Cardiac fibroblast (primary cell): ENCODE results near the gene NBPF8.
A peak's percentile ranks its signal among the peaks of the same experiment; 100 is the strongest.
"Not testable (repeated sequence)": the region's sequence is repeated elsewhere in the genome, so short reads cannot be mapped to it uniquely, and the experiment has no call there.

Experiments used
- DNase-seq, 2 donors: peaks; one replicate each; pipeline versions ENCODE4 v3.0.0 to v3.0.0-alpha.2; 2010; ENCODE audit warnings: low read depth in 2 of 2
- H3K4me3 ChIP-seq, 2 donors: replicated peaks in 1 of 2; 1 replicate in 1 of 2; 2 replicates in 1 of 2; pipeline ENCODE4 v1.5.1; 2011; ENCODE audit warnings: low read depth in 2 of 2, low read length in 2 of 2, mild to moderate bottlenecking in 2 of 2, moderate library complexity in 1 of 2

The NBPF8 gene, protein sequence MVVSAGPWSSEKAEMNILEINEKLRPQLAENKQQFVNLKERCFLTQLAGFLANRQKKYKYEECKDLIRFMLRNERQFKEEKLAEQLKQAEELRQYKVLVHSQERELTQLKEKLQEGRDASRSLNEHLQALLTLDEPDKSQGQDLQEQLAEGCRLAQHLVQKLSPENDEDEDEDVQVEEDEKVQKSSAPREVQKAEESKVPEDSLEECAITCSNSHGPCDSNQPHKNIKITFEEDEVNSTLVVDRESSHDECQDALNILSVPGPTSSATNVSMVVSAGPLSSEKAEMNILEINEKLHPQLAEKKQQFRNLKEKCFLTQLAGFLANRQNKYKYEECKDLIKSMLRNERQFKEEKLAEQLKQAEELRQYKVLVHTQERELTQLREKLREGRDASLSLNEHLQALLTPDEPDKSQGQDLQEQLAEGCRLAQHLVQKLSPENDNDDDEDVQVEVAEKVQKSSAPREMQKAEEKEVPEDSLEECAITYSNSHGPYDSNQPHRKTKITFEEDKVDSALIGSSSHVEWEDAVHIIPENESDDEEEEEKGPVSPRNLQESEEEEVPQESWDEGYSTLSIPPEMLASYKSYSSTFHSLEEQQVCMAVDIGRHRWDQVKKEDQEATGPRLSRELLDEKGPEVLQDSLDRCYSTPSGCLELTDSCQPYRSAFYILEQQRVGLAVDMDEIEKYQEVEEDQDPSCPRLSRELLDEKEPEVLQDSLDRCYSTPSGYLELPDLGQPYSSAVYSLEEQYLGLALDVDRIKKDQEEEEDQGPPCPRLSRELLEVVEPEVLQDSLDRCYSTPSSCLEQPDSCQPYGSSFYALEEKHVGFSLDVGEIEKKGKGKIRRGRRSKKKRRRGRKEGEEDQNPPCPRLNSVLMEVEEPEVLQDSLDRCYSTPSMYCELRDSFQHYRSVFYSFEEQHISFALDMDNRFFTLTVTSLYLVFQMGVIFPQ

DNA sequence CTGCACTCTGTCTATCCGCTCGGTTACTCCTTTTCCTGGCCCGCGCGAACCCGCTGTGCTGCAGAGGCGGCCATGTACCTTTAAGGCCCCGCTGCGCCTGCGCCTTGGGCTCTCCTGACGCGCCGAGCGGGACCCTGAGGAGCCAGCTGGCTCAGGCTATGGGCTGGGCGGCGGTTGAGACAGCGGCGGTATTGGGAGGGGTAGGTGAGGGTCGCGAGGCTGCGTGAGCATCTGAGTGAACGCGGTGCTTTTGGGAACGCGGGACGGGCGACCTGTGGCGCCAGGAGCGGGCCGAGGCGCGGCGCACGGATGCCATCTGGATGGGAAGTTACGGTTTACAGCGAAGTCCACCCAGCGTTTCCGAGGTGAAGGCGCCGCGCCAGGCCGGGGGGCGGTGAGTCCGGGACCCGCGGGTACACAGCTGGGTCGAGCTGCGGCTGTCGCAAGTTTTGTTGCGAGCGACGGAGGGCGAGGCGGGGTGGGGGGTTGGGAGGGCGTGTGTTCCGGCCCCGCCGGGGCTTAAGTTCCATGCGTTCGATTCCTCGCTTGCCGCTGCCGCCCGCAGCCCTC lies at the start of gene NBPF8:
Gene NBPF8, plus strand, starts transcription at position 125 of the 570 bp plus-strand sequence. CDS start 21,488 bp downstream, outside the sequence.
- DNase-seq, result peak; percentile 69 to 73

DNA sequence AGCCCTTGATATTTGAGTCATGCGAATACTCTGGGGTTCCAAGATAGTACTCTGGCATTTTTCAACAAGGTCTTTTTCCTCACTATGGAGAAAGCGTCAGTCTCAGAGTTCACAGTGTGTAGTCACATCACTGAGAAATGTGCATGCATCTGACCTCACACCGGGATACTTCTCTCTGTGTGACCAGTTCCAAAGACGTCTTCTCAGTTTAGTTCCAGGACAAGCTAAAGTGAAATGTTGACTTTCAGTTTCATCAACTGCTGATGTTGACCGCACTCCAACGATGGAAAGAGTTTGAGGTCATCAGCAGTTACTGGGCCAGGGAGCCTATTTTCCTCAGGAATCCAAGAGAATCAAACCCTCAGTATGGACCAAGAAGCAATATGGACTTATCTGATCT lies 47.1 kb upstream of the NBPF8 start:
- not testable (repeated sequence) for DNase-seq, H3K4me3 ChIP-seq

More for the DNA sequence above, at the start of gene NBPF8:
- H3K4me3 ChIP-seq, result peak within 1 kb of the TSS; percentile 58 to 59

DNA sequence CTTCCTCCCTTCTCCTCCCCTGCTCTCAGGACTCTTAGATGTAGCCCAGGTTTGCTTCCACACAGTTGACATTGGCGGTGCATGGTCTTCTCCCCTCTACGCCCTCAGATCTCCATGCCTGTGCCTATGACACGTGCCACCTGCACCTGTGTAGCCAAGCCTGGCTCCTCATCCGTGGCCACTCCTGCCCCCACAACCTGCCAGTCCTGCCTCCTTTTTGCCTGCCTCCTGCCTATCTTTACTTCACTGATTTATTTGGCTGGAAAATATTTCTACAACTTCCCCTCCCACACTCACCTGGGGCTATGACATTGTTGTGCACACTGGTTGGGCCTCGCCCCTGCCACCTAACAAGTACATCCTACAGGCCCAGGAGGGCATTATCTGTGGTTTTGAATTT lies 28.2 kb upstream of the NBPF8 start:
- H3K4me3 ChIP-seq, DNase-seq: not testable (repeated sequence)

DNA sequence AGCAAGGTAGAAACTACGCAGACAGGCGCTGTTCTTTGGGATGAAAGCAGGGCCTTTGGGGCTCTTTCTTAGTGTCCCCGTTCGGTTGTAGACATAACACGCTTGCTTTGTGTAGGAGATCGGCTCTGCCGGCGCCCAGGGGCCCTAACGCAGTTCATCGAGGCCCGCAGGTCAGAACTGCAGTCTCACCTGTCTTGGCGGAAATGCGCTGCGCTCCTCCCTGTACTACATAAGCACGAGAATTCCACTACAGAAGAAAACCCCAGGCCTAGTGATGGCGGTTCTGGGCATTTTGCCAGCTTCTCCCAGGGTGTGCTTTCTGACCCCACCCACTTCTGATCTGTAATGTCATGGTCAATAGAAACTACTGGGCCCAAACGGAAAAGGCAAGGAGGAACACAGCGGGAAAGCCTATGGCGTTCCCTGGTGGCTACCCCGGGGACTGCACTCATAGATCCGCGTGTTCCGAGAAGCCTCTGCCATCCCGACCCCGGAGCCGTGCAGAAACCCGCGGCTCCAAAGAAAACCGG lies 26.2 kb upstream of the NBPF8 start:
- peak; percentile 75 to 80 for DNase-seq

DNA sequence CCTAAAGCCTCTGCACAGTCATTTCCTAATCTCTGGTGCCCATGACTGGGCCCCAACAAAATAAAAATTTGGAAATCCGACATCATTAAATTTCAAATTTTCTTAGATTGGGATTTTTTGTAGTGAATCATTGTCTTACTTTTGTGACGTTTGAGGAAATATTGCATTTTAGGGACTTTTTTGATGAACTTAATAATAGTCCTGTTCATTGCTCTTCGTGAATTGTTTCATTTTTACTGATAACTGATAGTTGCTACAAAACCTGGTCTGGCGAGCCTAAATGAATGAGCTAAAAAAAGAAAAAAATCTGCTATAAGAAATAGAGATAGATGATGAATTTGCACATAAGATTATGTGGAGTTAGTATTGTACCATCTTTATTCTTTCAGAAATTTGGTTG lies 23.5 kb upstream of the NBPF8 start:
- H3K4me3 ChIP-seq, DNase-seq: not testable (repeated sequence)

More for the DNA sequence above, 26.2 kb upstream of the NBPF8 start:
- not testable (repeated sequence) for H3K4me3 ChIP-seq

DNA sequence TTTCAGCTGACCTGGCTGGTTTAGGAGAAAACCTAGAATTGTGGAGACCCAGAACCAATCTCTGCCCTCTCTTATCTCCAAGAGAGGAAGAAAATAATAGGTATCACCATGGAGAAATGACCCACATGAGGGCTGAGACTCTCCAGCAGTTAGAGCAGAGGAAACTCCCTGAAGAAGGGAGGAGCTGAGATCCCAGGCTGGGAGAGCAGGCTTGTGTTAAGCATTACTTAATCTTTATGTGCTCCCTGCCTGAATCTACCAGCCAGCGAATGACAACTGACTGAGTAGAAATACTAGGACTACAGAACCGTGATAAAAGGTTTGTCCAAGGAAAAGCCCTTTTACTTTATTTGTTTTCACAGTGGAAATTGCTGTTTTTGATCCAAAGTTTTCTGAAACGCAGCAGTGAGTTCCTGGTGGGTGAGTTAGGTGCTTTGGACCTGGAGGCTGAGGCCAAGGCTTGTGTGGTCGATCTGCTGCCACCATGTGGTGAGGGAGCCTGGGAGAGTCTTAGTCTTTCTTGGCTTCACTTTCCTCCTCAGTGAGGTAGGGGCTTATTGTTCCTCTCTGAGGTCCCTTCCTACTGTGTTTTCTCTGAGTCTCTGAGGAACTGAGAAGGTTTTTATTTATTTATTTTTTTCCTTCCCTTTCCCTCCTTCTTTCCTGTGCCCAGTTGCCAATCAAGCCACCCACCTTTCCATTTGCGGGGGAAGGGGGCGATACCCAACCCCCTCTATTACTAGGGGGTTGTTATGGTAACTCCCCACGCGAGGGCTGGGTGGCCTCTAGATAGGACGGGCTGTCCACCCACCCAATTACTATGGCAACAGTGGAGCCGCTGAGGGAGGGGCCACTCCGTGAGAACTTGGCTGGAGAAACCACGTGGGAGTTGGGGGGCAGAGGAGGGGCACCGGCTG lies 21.3 kb upstream of the NBPF8 start:
- H3K4me3 ChIP-seq, DNase-seq: not testable (repeated sequence)

DNA sequence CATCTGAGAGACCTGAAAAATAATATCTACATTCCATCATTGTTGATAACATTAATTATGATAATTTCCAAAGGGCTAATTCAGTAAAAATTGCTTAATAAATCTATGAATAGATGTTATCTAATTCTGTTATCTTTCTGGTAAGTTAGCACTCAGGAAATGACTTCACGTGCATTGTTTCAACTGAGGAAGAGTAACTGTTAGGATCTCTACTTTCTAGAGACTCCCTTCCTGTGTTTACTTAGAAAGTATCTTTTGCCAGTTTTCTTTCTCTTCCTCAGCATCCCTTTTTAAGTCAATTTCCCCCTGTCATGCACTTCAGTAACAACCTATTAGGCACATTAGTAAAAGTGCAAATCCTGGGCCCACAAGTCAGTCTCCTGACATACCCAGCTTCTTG lies 9.5 kb upstream of the NBPF8 start:
- H3K4me3 ChIP-seq, DNase-seq: not testable (repeated sequence)

DNA sequence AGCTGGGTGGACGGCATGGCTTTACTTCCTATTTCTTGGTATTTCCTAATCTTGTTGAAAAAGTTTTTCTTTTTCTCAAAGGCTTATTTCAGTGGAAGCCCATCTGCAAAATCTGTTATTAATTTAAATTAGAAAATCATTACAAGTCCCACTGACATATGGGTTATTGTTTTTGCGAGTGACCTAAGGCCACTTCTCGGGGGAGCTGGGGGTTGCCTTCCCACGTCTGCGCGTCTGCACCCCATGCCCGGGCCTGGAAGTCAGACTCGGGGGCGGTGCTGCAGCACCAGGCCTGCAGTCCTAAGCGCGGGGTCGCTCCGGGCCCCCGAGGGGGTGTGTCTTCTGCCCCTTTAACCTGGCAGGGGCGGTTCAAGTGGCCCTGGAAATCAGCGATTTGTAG lies 384 bp upstream of the NBPF8 start:
- peak overlapping the region in 1 of 2 donors; percentile 59 for H3K4me3 ChIP-seq
- DNase-seq, result peak in 1 of 2 donors; percentile 1

DNA sequence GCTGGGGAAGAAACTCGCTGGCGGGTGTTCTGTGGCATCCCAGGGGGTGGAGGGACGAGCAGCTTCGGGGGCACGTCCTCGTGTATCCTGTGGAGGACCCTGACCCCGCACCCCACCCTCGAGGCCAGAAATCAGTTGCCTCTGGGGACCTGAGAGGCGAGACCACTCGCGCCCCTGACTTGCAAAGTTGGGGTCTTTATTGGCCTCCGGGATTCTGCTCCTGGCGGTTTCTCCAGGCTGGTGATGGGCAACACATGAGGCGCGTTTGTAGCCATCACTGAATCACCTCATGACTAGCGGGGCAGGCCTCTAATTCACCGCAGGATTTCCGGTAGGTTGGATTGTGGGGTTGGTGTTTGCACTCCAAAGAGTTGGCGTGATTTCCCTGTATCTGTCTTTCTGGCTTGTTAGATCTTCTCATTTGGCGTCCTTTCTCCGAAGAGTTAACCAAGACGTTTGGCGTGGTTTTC lies 692 bp downstream of the NBPF8 start:
- peak; percentile 50 to 69 for DNase-seq
- H3K4me3 ChIP-seq, result peak overlapping the region; percentile 58 to 59

DNA sequence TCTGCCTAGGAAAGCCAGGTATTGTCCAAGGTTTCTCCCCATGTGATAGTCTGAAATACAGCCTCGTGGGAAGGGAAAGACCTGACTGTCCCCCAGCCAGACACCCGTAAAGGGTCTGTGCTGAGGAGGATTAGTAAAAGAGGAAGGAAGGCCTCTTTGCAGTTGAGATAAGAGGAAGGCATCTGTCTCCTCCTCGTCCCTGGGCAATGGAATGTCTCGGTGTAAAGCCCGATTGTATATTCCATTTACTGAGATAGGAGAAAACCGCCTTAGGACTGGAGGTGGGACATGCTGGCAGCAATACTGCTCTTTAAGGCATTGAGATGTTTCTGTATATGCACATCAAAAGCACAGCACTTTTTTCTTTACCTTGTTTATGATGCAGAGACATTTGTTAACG lies 10.2 kb downstream of the NBPF8 start:
- not testable (repeated sequence) for DNase-seq, H3K4me3 ChIP-seq

DNA sequence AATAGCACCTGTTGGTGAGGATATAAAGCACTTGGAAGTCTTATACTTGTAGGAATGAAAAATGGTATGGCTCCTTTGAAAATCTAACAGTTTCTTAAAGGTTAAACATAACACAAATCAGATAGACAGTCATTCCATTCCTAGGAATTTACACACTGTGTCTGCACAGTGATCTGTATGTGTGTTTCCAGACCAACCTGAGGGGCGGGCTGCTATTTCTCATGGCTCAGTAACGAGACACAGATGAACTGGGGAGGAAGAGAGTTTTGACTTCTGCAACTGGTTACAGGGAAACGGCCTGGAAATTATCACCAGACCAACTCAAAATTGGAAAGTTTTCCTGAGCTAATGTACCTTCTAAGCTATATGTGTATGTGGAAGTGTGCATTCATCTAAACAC lies 16.8 kb downstream of the NBPF8 start:
- not testable (repeated sequence) for DNase-seq, H3K4me3 ChIP-seq

DNA sequence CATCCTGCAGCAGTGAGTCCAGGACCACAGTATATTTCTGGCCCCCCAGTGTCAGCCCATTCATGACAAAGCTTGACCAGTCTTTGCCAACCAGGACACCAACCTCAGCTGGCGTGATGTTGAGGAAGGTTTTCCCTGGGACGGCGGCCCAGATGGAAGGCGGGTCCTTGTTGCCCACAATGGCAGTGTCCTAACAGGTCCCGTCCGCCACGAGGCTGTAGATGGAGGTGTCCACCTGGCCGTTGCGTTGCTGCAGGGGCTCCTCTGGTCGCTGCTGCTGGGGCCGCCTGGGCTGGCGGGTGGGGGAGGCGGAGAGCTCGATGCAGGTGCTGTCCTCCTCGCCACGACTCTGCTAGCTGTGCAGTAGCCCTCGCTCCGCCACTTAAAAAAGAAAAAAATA lies 19.0 kb downstream of the NBPF8 start:
- not testable (repeated sequence) for DNase-seq, H3K4me3 ChIP-seq

DNA sequence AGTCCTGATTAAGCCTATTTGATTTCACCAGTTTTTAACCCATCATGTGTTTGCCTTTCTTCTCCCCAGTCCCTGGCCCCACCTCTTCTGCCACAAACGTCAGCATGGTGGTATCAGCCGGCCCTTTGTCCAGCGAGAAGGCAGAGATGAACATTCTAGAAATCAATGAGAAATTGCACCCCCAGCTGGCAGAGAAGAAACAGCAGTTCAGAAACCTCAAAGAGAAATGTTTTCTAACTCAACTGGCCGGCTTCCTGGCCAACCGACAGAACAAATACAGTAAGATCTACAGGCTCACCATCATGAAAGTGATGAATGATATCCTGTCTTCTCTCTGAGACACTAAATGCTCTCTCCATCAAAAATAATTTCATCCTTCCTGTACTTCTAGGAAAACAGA lies 34.3 kb downstream of the NBPF8 start:
- DNase-seq, result not testable (repeated sequence)

More for the DNA sequence above, 34.3 kb downstream of the NBPF8 start:
- not testable (repeated sequence) for H3K4me3 ChIP-seq
